ENCODE results near the gene BLVRA. TPM values are rescaled to one million over a fixed set of nuclear protein-coding genes. Genes with fewer than 3 reads are reported as not detected.
"Not testable (repeated sequence)": the region's sequence is repeated elsewhere in the genome, so short reads cannot be mapped to it uniquely, and the experiment has no call there.

The BLVRA gene
- total RNA-seq, 1 donor from 2014 or later = 32.2 TPM

- intact Hi-C loops (cut with micrococcal nuclease) = no loop called here
- no peak for DNase-seq (ENCODE audit: low spot score)
- Mint-ChIP-seq H3K9me3 (no peaks in the 10 kb centered on the region), H3K4me1 (ENCODE audit: low read depth) (peaks cover 21% of the 10 kb centered on the region), H3K36me3 (ENCODE audit: low read depth) (peaks cover 4% of the 10 kb centered on the region), H3K27me3 (ENCODE audit: low read depth) (no peaks in the 10 kb centered on the region), H3K4me3 (ENCODE audit: low read depth) (no peak overlapping the region), H3K27ac (no peak overlapping the region)
Observed at GRCh38 chr7:43766564-43766963, 8.1 kb downstream of the BLVRA start.

GRCh38 chr7:43767311-43767710 lies 8.8 kb downstream of the BLVRA start:
- peaks cover 8% of the 10 kb centered on the region for H3K36me3 Mint-ChIP-seq (ENCODE audit: low read depth)
- peaks cover 17% of the 10 kb centered on the region for H3K4me1 Mint-ChIP-seq (ENCODE audit: low read depth)
- H3K4me3 Mint-ChIP-seq (ENCODE audit: low read depth) = no peak overlapping the region
- H3K9me3 Mint-ChIP-seq = no peaks in the 10 kb centered on the region
- H3K27ac Mint-ChIP-seq = no peak overlapping the region
- no peak for DNase-seq (ENCODE audit: low spot score)
- intact Hi-C loops (cut with micrococcal nuclease) = no loop called here
- no peaks in the 10 kb centered on the region for H3K27me3 Mint-ChIP-seq (ENCODE audit: low read depth)

- H3K36me3 Mint-ChIP-seq (ENCODE audit: low read depth) = peaks cover 8% of the 10 kb centered on the region
- intact Hi-C loops (cut with micrococcal nuclease) = no loop called here
- peaks cover 15% of the 10 kb centered on the region for H3K4me1 Mint-ChIP-seq (ENCODE audit: low read depth)
- H3K27ac Mint-ChIP-seq = no peak overlapping the region
- no peak overlapping the region for H3K4me3 Mint-ChIP-seq (ENCODE audit: low read depth)
- no peaks in the 10 kb centered on the region for H3K27me3 Mint-ChIP-seq (ENCODE audit: low read depth)
- no peak for DNase-seq (ENCODE audit: low spot score)
- no peaks in the 10 kb centered on the region for H3K9me3 Mint-ChIP-seq
Observed at GRCh38 chr7:43768201-43768886, 9.9 kb downstream of the BLVRA start.

- Mint-ChIP-seq H3K36me3 (ENCODE audit: low read depth) (peaks cover 11% of the 10 kb centered on the region), H3K27me3 (ENCODE audit: low read depth) (no peaks in the 10 kb centered on the region), H3K27ac (no peak overlapping the region), H3K9me3 (no peaks in the 10 kb centered on the region), H3K4me1 (ENCODE audit: low read depth) (peaks cover 14% of the 10 kb centered on the region), H3K4me3 (ENCODE audit: low read depth) (no peak overlapping the region)
- intact Hi-C loops (cut with micrococcal nuclease) = no loop called here
- DNase-seq (ENCODE audit: low spot score) = no peak
Observed at GRCh38 chr7:43768887-43769272, 10.4 kb downstream of the BLVRA start.

- intact Hi-C loops (cut with micrococcal nuclease) = no loop called here
- H3K9me3 Mint-ChIP-seq = no peaks in the 10 kb centered on the region
Observed at GRCh38 chr7:43769281-43769680, 10.8 kb downstream of the BLVRA start.

GRCh38 chr7:43769791-43770465 lies 11.4 kb downstream of the BLVRA start:
- H3K27me3 Mint-ChIP-seq (ENCODE audit: low read depth) = no peaks in the 10 kb centered on the region
- intact Hi-C loops (cut with micrococcal nuclease) = no loop called here
- peaks cover 5% of the 10 kb centered on the region for H3K4me1 Mint-ChIP-seq (ENCODE audit: low read depth)
- no peaks in the 10 kb centered on the region for H3K9me3 Mint-ChIP-seq
- no peak overlapping the region for H3K27ac Mint-ChIP-seq
- H3K4me3 Mint-ChIP-seq (ENCODE audit: low read depth) = no peak overlapping the region
- peaks cover 11% of the 10 kb centered on the region for H3K36me3 Mint-ChIP-seq (ENCODE audit: low read depth)
- DNase-seq (ENCODE audit: low spot score) = no peak

More at GRCh38 chr7:43769281-43769680, 10.8 kb downstream of the BLVRA start:
- peaks cover 10% of the 10 kb centered on the region for H3K4me1 Mint-ChIP-seq (ENCODE audit: low read depth)
- H3K27ac Mint-ChIP-seq = no peak overlapping the region
- H3K36me3 Mint-ChIP-seq (ENCODE audit: low read depth) = peaks cover 11% of the 10 kb centered on the region
- DNase-seq (ENCODE audit: low spot score) = no peak
- no peak overlapping the region for H3K4me3 Mint-ChIP-seq (ENCODE audit: low read depth)
- H3K27me3 Mint-ChIP-seq (ENCODE audit: low read depth) = no peaks in the 10 kb centered on the region

GRCh38 chr7:43771128-43771527 lies 12.6 kb downstream of the BLVRA start:
- H3K36me3 Mint-ChIP-seq (ENCODE audit: low read depth) = peaks cover 11% of the 10 kb centered on the region
- H3K27ac Mint-ChIP-seq = no peak overlapping the region
- H3K27me3 Mint-ChIP-seq (ENCODE audit: low read depth) = no peaks in the 10 kb centered on the region
- intact Hi-C loops (cut with micrococcal nuclease) = no loop called here
- no peak overlapping the region for H3K4me3 Mint-ChIP-seq (ENCODE audit: low read depth)
- peaks cover 5% of the 10 kb centered on the region for H3K4me1 Mint-ChIP-seq (ENCODE audit: low read depth)
- H3K9me3 Mint-ChIP-seq = no peaks in the 10 kb centered on the region
- DNase-seq (ENCODE audit: low spot score) = no peak

- H3K36me3 Mint-ChIP-seq (ENCODE audit: low read depth) = peaks cover 11% of the 10 kb centered on the region
- no peak for DNase-seq (ENCODE audit: low spot score)
- no peak overlapping the region for H3K4me3 Mint-ChIP-seq (ENCODE audit: low read depth)
- no peaks in the 10 kb centered on the region for H3K27me3 Mint-ChIP-seq (ENCODE audit: low read depth)
- H3K27ac Mint-ChIP-seq = no peak overlapping the region
- H3K9me3 Mint-ChIP-seq = no peaks in the 10 kb centered on the region
- intact Hi-C loops (cut with micrococcal nuclease) = no loop called here
- H3K4me1 Mint-ChIP-seq (ENCODE audit: low read depth) = peaks cover 5% of the 10 kb centered on the region
Observed at GRCh38 chr7:43771573-43771972, 13.1 kb downstream of the BLVRA start.

GRCh38 chr7:43773268-43773667 lies 14.8 kb downstream of the BLVRA start:
- DNase-seq (ENCODE audit: low spot score); H3K9me3 Mint-ChIP-seq; H3K4me3 Mint-ChIP-seq (ENCODE audit: low read depth); H3K27me3 Mint-ChIP-seq (ENCODE audit: low read depth); H3K27ac Mint-ChIP-seq; H3K4me1 Mint-ChIP-seq (ENCODE audit: low read depth); intact Hi-C loops (cut with micrococcal nuclease): not testable (repeated sequence)
- peaks cover 13% of the 10 kb centered on the region for H3K36me3 Mint-ChIP-seq (ENCODE audit: low read depth)

- H3K4me3 Mint-ChIP-seq (ENCODE audit: low read depth); H3K27ac Mint-ChIP-seq; DNase-seq (ENCODE audit: low spot score); H3K4me1 Mint-ChIP-seq (ENCODE audit: low read depth); H3K27me3 Mint-ChIP-seq (ENCODE audit: low read depth); intact Hi-C loops (cut with micrococcal nuclease); H3K9me3 Mint-ChIP-seq: not testable (repeated sequence)
- H3K36me3 Mint-ChIP-seq (ENCODE audit: low read depth) = peaks cover 17% of the 10 kb centered on the region
Observed at GRCh38 chr7:43775255-43775654, 16.8 kb downstream of the BLVRA start.

- intact Hi-C loops (cut with micrococcal nuclease); H3K4me1 Mint-ChIP-seq (ENCODE audit: low read depth); H3K9me3 Mint-ChIP-seq; H3K27me3 Mint-ChIP-seq (ENCODE audit: low read depth); H3K4me3 Mint-ChIP-seq (ENCODE audit: low read depth); H3K27ac Mint-ChIP-seq; DNase-seq (ENCODE audit: low spot score): not testable (repeated sequence)
- H3K36me3 Mint-ChIP-seq (ENCODE audit: low read depth) = peaks cover 14% of the 10 kb centered on the region
Observed at GRCh38 chr7:43778293-43779044, 20.0 kb downstream of the BLVRA start.

GRCh38 chr7:43779045-43779812 lies 20.7 kb downstream of the BLVRA start:
- peaks cover 11% of the 10 kb centered on the region for H3K36me3 Mint-ChIP-seq (ENCODE audit: low read depth)
- no peak for DNase-seq (ENCODE audit: low spot score)
- no peak overlapping the region for H3K4me3 Mint-ChIP-seq (ENCODE audit: low read depth)
- H3K4me1 Mint-ChIP-seq (ENCODE audit: low read depth) = peaks cover 8% of the 10 kb centered on the region
- no peaks in the 10 kb centered on the region for H3K9me3 Mint-ChIP-seq
- H3K27ac Mint-ChIP-seq = no peak overlapping the region
- H3K27me3 Mint-ChIP-seq (ENCODE audit: low read depth) = no peaks in the 10 kb centered on the region
- intact Hi-C loops (cut with micrococcal nuclease) = no loop called here

Measured in activated T-helper 2 cell treated with anti-CD3 and anti-CD28 coated beads, Interferon-gamma antibody, Interleukin-2, Interleukin-4, amounts not matched to agents 10 μg/mL and 5 μg/mL and 100 μg/mL, durations not matched to agents 14 hours and 24 hours and 36 hours (primary cell).